HL-60 (cell line): ENCODE results near the gene DNAH14.

ENCODE experiments used
- CTCF ChIP-seq: IDR thresholded peaks from one replicate; pipeline ENCODE4 v1.5.1; 2011; ENCODE audit warnings: low read length, control low read depth, inconsistent platforms; ENCODE audit not compliant: insufficient read depth
- GABPA ChIP-seq: IDR thresholded peaks from 2 replicates; pipeline ENCODE4 v1.6.1; 2012; ENCODE audit warnings: low read depth
- POLR2AphosphoS5 ChIP-seq: IDR thresholded peaks from 2 replicates; pipeline ENCODE4 v1.6.1; 2012; ENCODE audit warnings: low read depth
- REST ChIP-seq: IDR thresholded peaks from 2 replicates; pipeline ENCODE4 v1.6.1; 2012; ENCODE audit warnings: low read depth; ENCODE audit not compliant: insufficient replicate concordance
- SPI1 ChIP-seq: IDR thresholded peaks from 2 replicates; pipeline ENCODE4 v1.6.1; 2012; ENCODE audit warnings: low read depth, mild to moderate bottlenecking, borderline replicate concordance

- TF ChIP-seq CTCF (no peak), POLR2AphosphoS5 (no peak), SPI1 (no peak), REST (no peak), GABPA (no peak)
Measured at GRCh38 chr1:225253784-225254183, 324.3 kb downstream of the DNAH14 start.
